Measurements from ENCODE around the gene DNAJA3. TPM values are rescaled to one million over a fixed set of nuclear protein-coding genes. Genes with fewer than 3 reads are reported as not detected.

DNAJA3 gene
- total RNA-seq, 1 donor from 2014 or later: 71.2 TPM

- no peak for DNase-seq (ENCODE audit: low read depth)
- no peaks in the 10 kb centered on the region for H3K27me3 ChIP-seq (ENCODE audit: control insufficient read depth, insufficient read depth, low read length)
- no peak for TF ChIP-seq CTCF (IDR thresholded peaks at IDR 0.05; ENCODE audit: insufficient read depth, low read length, poor library complexity, severe bottlenecking)
- no peaks in the 10 kb centered on the region for H3K36me3 ChIP-seq (ENCODE audit: control insufficient read depth, insufficient read depth, low read length)
- peak overlapping the region; percentile 63 for H3K4me3 ChIP-seq (ENCODE audit: low read depth, low read length)
Observed at GRCh38 chr16:4426722-4427372, 1.2 kb downstream of the DNAJA3 start.

- H3K4me3 ChIP-seq (ENCODE audit: low read depth, low read length): no peak overlapping the region
- TF ChIP-seq CTCF (IDR thresholded peaks at IDR 0.05; ENCODE audit: insufficient read depth, low read length, poor library complexity, severe bottlenecking): no peak
- no peaks in the 10 kb centered on the region for H3K36me3 ChIP-seq (ENCODE audit: control insufficient read depth, insufficient read depth, low read length)
- no peak for DNase-seq (ENCODE audit: low read depth)
- H3K27me3 ChIP-seq (ENCODE audit: control insufficient read depth, insufficient read depth, low read length): no peaks in the 10 kb centered on the region
Observed at GRCh38 chr16:4428500-4428899, 2.8 kb downstream of the DNAJA3 start.

- peaks cover 2% of the 10 kb centered on the region for H3K36me3 ChIP-seq (ENCODE audit: control insufficient read depth, insufficient read depth, low read length)
Observed at GRCh38 chr16:4431023-4431422, 5.4 kb downstream of the DNAJA3 start.

GRCh38 chr16:4433228-4433627, 7.6 kb downstream of the DNAJA3 start:
- TF ChIP-seq CTCF (IDR thresholded peaks at IDR 0.05; ENCODE audit: insufficient read depth, low read length, poor library complexity, severe bottlenecking): no peak

More at GRCh38 chr16:4431023-4431422, 5.4 kb downstream of the DNAJA3 start:
- Histone ChIP-seq H3K27me3 (ENCODE audit: control insufficient read depth, insufficient read depth, low read length) (no peaks in the 10 kb centered on the region), H3K4me3 (ENCODE audit: low read depth, low read length) (no peak overlapping the region)
- DNase-seq (ENCODE audit: low read depth): no peak
- no peak for TF ChIP-seq CTCF (IDR thresholded peaks at IDR 0.05; ENCODE audit: insufficient read depth, low read length, poor library complexity, severe bottlenecking)

GRCh38 chr16:4433914-4434787, 8.5 kb downstream of the DNAJA3 start:
- no peak for DNase-seq (ENCODE audit: low read depth)
- no peaks in the 10 kb centered on the region for H3K27me3 ChIP-seq (ENCODE audit: control insufficient read depth, insufficient read depth, low read length)
- no peak for TF ChIP-seq CTCF (IDR thresholded peaks at IDR 0.05; ENCODE audit: insufficient read depth, low read length, poor library complexity, severe bottlenecking)
- no peak overlapping the region for H3K4me3 ChIP-seq (ENCODE audit: low read depth, low read length)
- H3K36me3 ChIP-seq (ENCODE audit: control insufficient read depth, insufficient read depth, low read length): peaks cover 2% of the 10 kb centered on the region

More at GRCh38 chr16:4433228-4433627, 7.6 kb downstream of the DNAJA3 start:
- peaks cover 2% of the 10 kb centered on the region for H3K36me3 ChIP-seq (ENCODE audit: control insufficient read depth, insufficient read depth, low read length)
- no peak overlapping the region for H3K4me3 ChIP-seq (ENCODE audit: low read depth, low read length)
- no peak for DNase-seq (ENCODE audit: low read depth)
- no peaks in the 10 kb centered on the region for H3K27me3 ChIP-seq (ENCODE audit: control insufficient read depth, insufficient read depth, low read length)

Data from kidney epithelial cell (primary cell).